Measurements from ENCODE around the gene FFAR1.

DNA sequence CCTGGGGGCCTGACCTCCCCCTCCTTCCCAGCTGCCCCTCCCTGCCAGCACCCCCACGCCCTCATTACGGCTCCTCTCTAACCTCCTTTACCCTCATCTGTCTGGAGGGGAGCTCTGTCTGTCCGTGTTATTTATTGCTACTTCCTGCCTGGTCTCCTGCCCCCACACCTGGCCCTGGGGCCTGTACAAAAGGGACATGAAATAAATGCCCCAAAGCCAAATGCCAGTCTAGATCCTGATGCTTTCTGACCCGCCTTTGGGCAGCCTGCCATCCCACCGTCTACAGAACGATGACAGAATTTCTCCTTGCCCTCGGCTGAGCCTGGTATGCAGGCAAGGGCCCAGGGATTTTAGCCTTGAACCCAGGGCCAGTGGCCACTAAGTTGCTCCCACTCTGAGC is 34.1 kb upstream of the FFAR1 start:
- TF ChIP-seq ESRRG (CRISPR knock-in tag; IDR thresholded peaks at IDR 0.05) (no peak), TCF4 (CRISPR knock-in tag; IDR thresholded peaks at IDR 0.05; ENCODE audit: borderline replicate concordance) (no peak), ZC3H10 (CRISPR knock-in tag; IDR thresholded peaks at IDR 0.05) (no peak), CREB5 (CRISPR knock-in tag; IDR thresholded peaks at IDR 0.05; ENCODE audit: low read depth) (no peak), ZFP3 (CRISPR knock-in tag; IDR thresholded peaks at IDR 0.05) (no peak), OSR1 (CRISPR knock-in tag; IDR thresholded peaks at IDR 0.05) (no peak), TOX (CRISPR knock-in tag; IDR thresholded peaks at IDR 0.05; ENCODE audit: borderline replicate concordance) (no peak), PATZ1 (CRISPR knock-in tag; IDR thresholded peaks at IDR 0.05; ENCODE audit: borderline replicate concordance) (no peak), ZFP30 (CRISPR knock-in tag; IDR thresholded peaks at IDR 0.05) (no peak), BACH2 (CRISPR knock-in tag; IDR thresholded peaks at IDR 0.05; ENCODE audit: borderline replicate concordance) (no peak), CSDC2 (CRISPR knock-in tag; IDR thresholded peaks at IDR 0.05) (no peak), ZNF565 (CRISPR knock-in tag; conservative IDR thresholded peaks at IDR 0.05; ENCODE audit: low read depth) (no peak), ZNF70 (CRISPR knock-in tag; IDR thresholded peaks at IDR 0.05) (no peak), POU6F1 (CRISPR knock-in tag; IDR thresholded peaks at IDR 0.05; ENCODE audit: borderline replicate concordance, low read depth) (no peak)

All from SK-N-SH treated with all-trans-retinoic acid at 6 μM for 48 hours (cell line).